GM12864 (cell line): ENCODE results near the gene MAMDC2.

Source experiments
- DNase-seq: peaks from one replicate; pipeline ENCODE4 v3.0.0-alpha.2; 2011; ENCODE audit warnings: low read depth
- H3K4me3 ChIP-seq: 2 replicates; pipeline ENCODE4 v1.5.1; 2011; ENCODE audit warnings: mild to moderate bottlenecking, low read depth, low read length, control low read depth
- CTCF ChIP-seq: IDR thresholded peaks from 2 replicates; pipeline ENCODE4 v1.5.1; 2011; ENCODE audit warnings: low read depth, mild to moderate bottlenecking, moderate library complexity, low read length, control low read depth, inconsistent platforms; ENCODE audit errors: missing control alignments

Gene MAMDC2

GRCh38 chr9:70169222-70169621 is 125.6 kb downstream of the MAMDC2 start:
- TF ChIP-seq CTCF: no peak
- no peak for DNase-seq
- H3K4me3 ChIP-seq: no peak overlapping the region

GRCh38 chr9:70170151-70170790 is 126.6 kb downstream of the MAMDC2 start:
- DNase-seq: no peak
- no peak for TF ChIP-seq CTCF
- H3K4me3 ChIP-seq: no peak overlapping the region

GRCh38 chr9:70172532-70172931 is 128.9 kb downstream of the MAMDC2 start:
- no peak overlapping the region for H3K4me3 ChIP-seq
- no peak for DNase-seq
- no peak for TF ChIP-seq CTCF

- H3K4me3 ChIP-seq: no peak overlapping the region
- no peak for TF ChIP-seq CTCF
- DNase-seq: no peak
These were observed 133.5 kb downstream of the MAMDC2 start for GRCh38 chr9:70177121-70177520.

- no peak for DNase-seq
- no peak overlapping the region for H3K4me3 ChIP-seq
- no peak for TF ChIP-seq CTCF
These were observed 149.1 kb downstream of the MAMDC2 start for GRCh38 chr9:70192707-70193106.

- H3K4me3 ChIP-seq: no peak overlapping the region
- no peak for DNase-seq
- no peak for TF ChIP-seq CTCF
These were observed 151.8 kb downstream of the MAMDC2 start for GRCh38 chr9:70195456-70195855.
